HepG2 (cell line): ENCODE measurements around the gene SNRPF. TPM values are rescaled to one million over a fixed set of nuclear protein-coding genes. Genes with fewer than 3 reads are reported as not detected.
"Not testable (repeated sequence)": the region's sequence is repeated elsewhere in the genome, so short reads cannot be mapped to it uniquely, and the experiment has no call there.

Experiments
- ATAC-seq: fragments of 200-7000 bp; cut with Tn5 transposase; 3 replicates; pipeline ENCODE4 v1.9.1; 2020; ENCODE audit warnings: mild to moderate bottlenecking, moderate library complexity
- BruUV-seq: library from RNA; stranded (reverse); fragments of 400-500 nt; replicated peaks from 2 replicates; lab custom pipeline; 2021; lab: Mats Ljungman, UMichigan
- CTCF ChIA-PET: fragments of 300-600 bp; formaldehyde crosslinking; extraction: SDS; loops from one replicate; lab custom pipeline; 2021; ENCODE audit warnings: low total read pairs, inconsistent platforms, low intra/inter-chr PET ratio; lab: Yijun Ruan, JAX
- POLR2A ChIA-PET: fragments of 350-600 bp; sonication (Branson Sonifier 250); formaldehyde crosslinking; loops from one replicate; lab custom pipeline; 2020; ENCODE audit warnings: antibody characterized with exemption, inconsistent platforms; lab: Yijun Ruan, JAX
- DNase-seq: peaks from one replicate; pipeline ENCODE4 v3.0.0-alpha.2; 2015; ENCODE audit warnings: low spot score
- FAIRE-seq: peaks from 3 replicates; lab custom pipeline; 2011; peaks lifted over from hg19 to GRCh38; lab: Jason Lieb, UNC
- H2AFZ ChIP-seq: one replicate; pipeline ENCODE4 v1.6.1; 2011; ENCODE audit warnings: low read length, inconsistent platforms
- H3K27ac ChIP-seq: fragments of 300-600 bp; 3 replicates; pipeline ENCODE4 v1.8.0; 2011; ENCODE audit warnings: mixed run types, mild to moderate bottlenecking, mixed read lengths, low read length, inconsistent platforms; ENCODE audit not compliant: insufficient read depth; ENCODE audit errors: extremely low read length
- H3K27me3 ChIP-seq, 2 experiments: fragments of 200-600 bp in 1 of 2; 2 replicates in 1 of 2; 3 replicates in 1 of 2; pipeline versions ENCODE4 v1.6.0 to v1.8.0; 2011; ENCODE audit warnings: low read length in 2 of 2, mild to moderate bottlenecking in 2 of 2, moderate library complexity in 2 of 2, inconsistent platforms in 1 of 2; ENCODE audit not compliant: insufficient read depth in 2 of 2, control insufficient read depth in 1 of 2
- H3K36me3 ChIP-seq, 2 experiments: fragments of 200-600 bp in 1 of 2; replicated peaks in 1 of 2; 2 replicates in 1 of 2; 3 replicates in 1 of 2; pipeline versions ENCODE4 v1.5.1 to v1.8.0; 2011; ENCODE audit warnings: low read length in 2 of 2, inconsistent platforms in 1 of 2; ENCODE audit not compliant: insufficient read depth in 2 of 2, control insufficient read depth in 1 of 2
- H3K4me1 ChIP-seq: 2 replicates; pipeline ENCODE4 v1.5.1; 2012; ENCODE audit warnings: low read length, inconsistent platforms; ENCODE audit not compliant: insufficient read depth
- H3K4me2 ChIP-seq: 2 replicates; pipeline ENCODE4 v1.6.0; 2011; ENCODE audit warnings: low read depth, low read length, inconsistent platforms
- H3K4me3 ChIP-seq, 3 experiments: fragments of 200-600 bp in 1 of 3; sonication (generic), shearing (Covaris generic) in 1 of 3; replicated peaks in 1 of 3; 2 replicates each; pipeline ENCODE4 v1.5.1; 2011 to 2016; ENCODE audit warnings: low read length in 3 of 3, inconsistent platforms in 2 of 3, low read depth in 2 of 3, mild to moderate bottlenecking in 2 of 3, control low read depth in 1 of 3, mixed read lengths in 1 of 3; ENCODE audit not compliant: insufficient read depth in 1 of 3
- H3K79me2 ChIP-seq: one replicate; pipeline ENCODE4 v1.6.1; 2011; ENCODE audit warnings: low read length, inconsistent platforms; ENCODE audit not compliant: insufficient read depth
- H3K9ac ChIP-seq: 2 replicates; pipeline ENCODE4 v1.6.0; 2011; ENCODE audit warnings: mild to moderate bottlenecking, low read depth, low read length, inconsistent platforms; ENCODE audit not compliant: insufficient read depth
- H3K9me3 ChIP-seq: 2 replicates; pipeline ENCODE4 v1.5.1; 2012; ENCODE audit warnings: mild to moderate bottlenecking, low read length
- H4K20me1 ChIP-seq: 2 replicates; pipeline ENCODE4 v1.6.0; 2011; ENCODE audit warnings: inconsistent platforms, mild to moderate bottlenecking, low read length, moderate library complexity; ENCODE audit not compliant: insufficient read depth
- ATF7-NPFF ChIP-seq: sonication (generic); formaldehyde crosslinking; IDR thresholded peaks from 2 replicates; pipeline ENCODE4 v1.8.1; 2023; ENCODE audit warnings: mild to moderate bottlenecking, low read depth, missing genetic modification reagents, moderate library complexity
- HMG20B ChIP-seq: conservative IDR thresholded peaks from 2 replicates; pipeline ENCODE4 v1.6.1; 2016; ENCODE audit warnings: missing genetic modification reagents, missing compliant biosample characterization
- RAD21 ChIP-seq: fragments of 450-650 bp; formaldehyde crosslinking; IDR thresholded peaks from 2 replicates; pipeline ENCODE4 v1.5.0; 2020; ENCODE audit warnings: mild to moderate bottlenecking
- SRY ChIP-seq: sonication (generic); formaldehyde crosslinking; IDR thresholded peaks from 2 replicates; pipeline ENCODE4 v1.8.0; 2022; ENCODE audit warnings: mild to moderate bottlenecking, missing genetic modification reagents
- ZNF12 ChIP-seq: sonication (generic); formaldehyde crosslinking; IDR thresholded peaks from 2 replicates; pipeline ENCODE4 v1.5.0; 2020; ENCODE audit warnings: missing genetic modification reagents
- ZNF296 ChIP-seq: sonication (generic); formaldehyde crosslinking; conservative IDR thresholded peaks from 2 replicates; pipeline ENCODE4 v1.5.0; 2020; ENCODE audit warnings: mild to moderate bottlenecking, missing genetic modification reagents
- ZNF75D ChIP-seq: sonication (generic); formaldehyde crosslinking; IDR thresholded peaks from 2 replicates; pipeline ENCODE4 v1.8.1; 2023; ENCODE audit warnings: missing genetic modification reagents, mild to moderate bottlenecking, borderline replicate concordance
- WGBS: methylation state at CpG from one replicate; pipeline ENCODE4 v1.1.6; 2017; ENCODE audit warnings: low lambda C conversion rate; 5-methylcytosine and 5-hydroxymethylcytosine counted together
- in situ Hi-C: cut with HindIII; loops from 2 replicates; pipeline ENCODE4 v1.10.0; 2017; ENCODE audit warnings: low pct_unique_long_range_greater_than_20kb; ENCODE audit not compliant: extremely low pct_ligation_motif_present
- intact Hi-C: fragments of 100-400 bp; cut with micrococcal nuclease; formaldehyde crosslinking; loops from one replicate; pipeline ENCODE4 v1.10.0; 2022; ENCODE audit not compliant: unreplicated experiment
- polyA plus RNA-seq, 8 experiments: library from polyadenylated mRNA; depleted of rRNA in 3 of 8; stranded (reverse) in 7 of 8; unstranded in 1 of 8; fragments of >200 nt; fragmentation: Illumina TruSeq in 4 of 8; extraction: Trizol in 4 of 8; gene quantifications; 2 replicates each; pipeline versions ENCODE4 v1.2.1 to v1.2.3, GENCODE V29; 2011 to 2016; ENCODE audit warnings: low read depth in 4 of 8, missing spikeins in 1 of 8, mixed read lengths in 1 of 8; ENCODE audit not compliant: insufficient read depth in 1 of 8
- total RNA-seq, 5 experiments: library from RNA; depleted of rRNA; stranded (reverse); fragments of >200 nt; fragmentation: Illumina TruSeq; extraction: Trizol; gene quantifications; 2 replicates each; pipeline ENCODE4 v1.2.3, GENCODE V29; 2016; ENCODE audit warnings: low read depth in 1 of 5
- TF ChIP-seq, protein P1 (sequence below): sonication (generic); formaldehyde crosslinking; IDR thresholded peaks from 2 replicates; pipeline ENCODE4 v1.4.0; 2020; ENCODE audit warnings: missing genetic modification reagents, borderline replicate concordance

The SNRPF gene
- total and polyA plus RNA-seq, 2 of the 13 experiments (the other 11 are each of a cell fraction or from before 2014, with no cell fraction given) = 31.7 to 77.2 TPM

GRCh38 chr12:95809000-95809680 lies 49.6 kb upstream of the SNRPF start (continued):
- TF ChIP-seq ATF7-NPFF (no peak), ZNF12 (CRISPR knock-in tag) (no peak), ZNF75D (no peak), ZNF296 (CRISPR knock-in tag) (no peak), HMG20B (CRISPR knock-in tag) (no peak), RAD21 (CRISPR knock-in tag) (no peak), SRY (no peak)

GRCh38 chr12:95810411-95810810 lies 48.3 kb upstream of the SNRPF start:
- no peak overlapping the region for H3K9ac ChIP-seq
- FAIRE-seq (no peak), ATAC-seq (no peak), DNase-seq (no peak)
- no peak overlapping the region for H3K4me3 ChIP-seq
- BruUV-seq = no TSS peak
- no peaks in the 10 kb centered on the region for H3K79me2 ChIP-seq
- TF ChIP-seq, protein P1, sequence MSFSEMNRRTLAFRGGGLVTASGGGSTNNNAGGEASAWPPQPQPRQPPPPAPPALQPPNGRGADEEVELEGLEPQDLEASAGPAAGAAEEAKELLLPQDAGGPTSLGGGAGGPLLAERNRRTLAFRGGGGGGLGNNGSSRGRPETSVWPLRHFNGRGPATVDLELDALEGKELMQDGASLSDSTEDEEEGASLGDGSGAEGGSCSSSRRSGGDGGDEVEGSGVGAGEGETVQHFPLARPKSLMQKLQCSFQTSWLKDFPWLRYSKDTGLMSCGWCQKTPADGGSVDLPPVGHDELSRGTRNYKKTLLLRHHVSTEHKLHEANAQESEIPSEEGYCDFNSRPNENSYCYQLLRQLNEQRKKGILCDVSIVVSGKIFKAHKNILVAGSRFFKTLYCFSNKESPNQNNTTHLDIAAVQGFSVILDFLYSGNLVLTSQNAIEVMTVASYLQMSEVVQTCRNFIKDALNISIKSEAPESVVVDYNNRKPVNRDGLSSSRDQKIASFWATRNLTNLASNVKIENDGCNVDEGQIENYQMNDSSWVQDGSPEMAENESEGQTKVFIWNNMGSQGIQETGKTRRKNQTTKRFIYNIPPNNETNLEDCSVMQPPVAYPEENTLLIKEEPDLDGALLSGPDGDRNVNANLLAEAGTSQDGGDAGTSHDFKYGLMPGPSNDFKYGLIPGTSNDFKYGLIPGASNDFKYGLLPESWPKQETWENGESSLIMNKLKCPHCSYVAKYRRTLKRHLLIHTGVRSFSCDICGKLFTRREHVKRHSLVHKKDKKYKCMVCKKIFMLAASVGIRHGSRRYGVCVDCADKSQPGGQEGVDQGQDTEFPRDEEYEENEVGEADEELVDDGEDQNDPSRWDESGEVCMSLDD (CRISPR knock-in tag) = no peak
- H3K4me2 ChIP-seq = no peak overlapping the region
- H3K27me3 ChIP-seq = no peaks in the 10 kb centered on the region
- ChIA-PET CTCF (no interaction called here), POLR2A (interaction anchor here (0.7 kb wide), 1 partner anchor 25 kb away, joined by 3 read pairs; no protein-coding TSS in a partner anchor)
- in situ Hi-C loops (loop anchor here (5.0 kb wide), 1 partner anchor 228 kb away; no protein-coding TSS in a partner anchor), intact Hi-C loops (no loop called here)
- peaks cover 14% of the 10 kb centered on the region for H3K4me1 ChIP-seq
- H3K36me3 ChIP-seq = no peaks in the 10 kb centered on the region
- H4K20me1 ChIP-seq = no peaks in the 10 kb centered on the region
- no peak overlapping the region for H2AFZ ChIP-seq
- no peaks in the 10 kb centered on the region for H3K9me3 ChIP-seq
- no peak overlapping the region for H3K27ac ChIP-seq
- WGBS = 66% methylated on average over 2 of the region's 2 CpGs

DNA sequence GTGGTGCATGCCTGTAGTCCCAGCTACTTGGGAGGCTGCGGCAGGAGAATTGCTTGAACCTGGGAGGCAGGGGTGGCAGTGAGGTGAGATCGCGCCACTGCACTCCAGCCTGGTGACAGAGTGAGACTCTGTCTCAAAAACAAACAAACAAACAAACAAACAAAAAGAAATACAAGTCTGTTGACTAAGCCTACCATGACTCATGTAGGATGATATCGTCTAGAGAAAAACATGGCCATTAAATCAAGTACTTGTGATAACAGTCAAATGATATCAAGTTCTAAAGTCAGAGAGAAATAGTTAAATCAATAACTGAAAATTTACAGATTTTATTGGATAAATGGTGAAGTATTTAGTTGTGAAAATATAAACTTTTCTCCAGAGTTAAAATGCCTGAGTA lies 46.6 kb upstream of the SNRPF start:
- H2AFZ ChIP-seq, H3K9ac ChIP-seq, intact Hi-C loops: not testable (repeated sequence)

More for the DNA sequence above, 46.6 kb upstream of the SNRPF start:
- H3K4me3 ChIP-seq, H3K27me3 ChIP-seq, H3K9me3 ChIP-seq, DNase-seq, H3K79me2 ChIP-seq, BruUV-seq, FAIRE-seq, CTCF ChIA-PET, H3K27ac ChIP-seq, POLR2A ChIA-PET, H3K36me3 ChIP-seq, H4K20me1 ChIP-seq, ATAC-seq, H3K4me2 ChIP-seq: not testable (repeated sequence)
- peaks cover 10% of the 10 kb centered on the region; the same call in 1 of the 2 replicates for H3K4me1 ChIP-seq
- WGBS = 94% methylated on average over 4 of the region's 4 CpGs
- in situ Hi-C loops = loop anchor here (5.0 kb wide), 1 partner anchor 230 kb away; no protein-coding TSS in a partner anchor
